GM19397 (cell line): ENCODE results near the gene RBMS3.
"Not testable (repeated sequence)": the region's sequence is repeated elsewhere in the genome, so short reads cannot be mapped to it uniquely, and the experiment has no call there.

ENCODE experiments used
- ATAC-seq: cut with Tn5 transposase; IDR thresholded peaks from one replicate; pipeline ENCODE4 v1.9.1; 2021; ENCODE audit warnings: mild to moderate bottlenecking, moderate library complexity; ENCODE audit not compliant: unreplicated experiment

Gene RBMS3

DNA sequence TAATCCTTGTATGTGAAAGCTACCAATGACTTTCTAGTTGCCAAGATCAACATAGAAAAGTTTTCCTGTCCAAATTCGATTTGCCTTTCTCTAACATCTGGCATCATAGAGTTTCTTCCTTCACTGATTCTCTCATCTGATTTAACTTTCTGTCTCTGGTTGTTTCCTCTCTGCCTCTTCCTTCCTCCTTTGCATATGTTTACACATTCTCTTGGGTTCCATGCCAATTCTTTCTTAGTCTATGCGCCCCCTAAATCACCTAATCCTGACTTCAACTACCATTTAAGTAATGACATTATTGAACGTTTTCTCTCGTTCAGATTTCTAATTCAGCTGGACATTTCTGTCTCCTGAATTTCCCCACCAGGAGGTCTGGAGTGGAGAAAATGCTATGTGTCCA, 763.6 kb downstream of the RBMS3 start:
- no peak for ATAC-seq

DNA sequence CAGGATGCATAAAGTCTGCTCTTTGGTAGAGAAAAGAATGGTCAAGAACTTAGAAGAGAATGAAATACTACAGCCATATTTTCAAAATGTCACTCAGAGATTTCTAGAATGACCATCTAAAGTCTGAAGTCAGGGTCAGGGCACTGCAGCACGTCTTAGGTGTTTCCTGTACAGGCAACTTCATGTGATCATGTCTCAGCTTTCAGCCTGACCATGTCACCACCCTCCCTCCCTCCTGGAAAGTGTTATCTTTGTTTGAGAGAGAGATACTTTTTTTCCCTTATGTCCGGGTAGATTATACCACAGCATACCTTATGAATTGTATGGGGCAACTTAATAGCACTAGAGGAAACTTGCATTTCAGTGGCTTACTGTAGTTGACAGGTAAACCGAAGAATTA, 767.6 kb downstream of the RBMS3 start:
- no peak for ATAC-seq

DNA sequence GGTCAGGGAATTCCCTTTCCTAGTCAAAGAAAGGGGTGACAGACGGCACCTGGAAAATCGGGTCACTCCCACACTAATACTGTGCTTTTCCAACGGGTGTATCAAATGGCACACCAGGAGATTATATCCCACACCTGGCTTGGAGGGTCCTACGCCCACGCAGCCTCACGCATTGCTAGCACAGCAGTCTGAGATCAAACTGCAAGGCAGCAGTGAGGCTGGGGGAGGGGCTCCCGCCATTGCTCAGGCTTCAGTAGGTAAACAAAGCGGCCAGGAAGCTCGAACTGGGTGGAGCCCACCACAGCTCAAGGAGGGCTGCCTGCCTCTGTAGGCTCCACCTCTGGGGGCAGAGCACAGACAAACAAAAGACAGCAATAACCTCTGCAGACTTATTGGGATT, 769.2 kb downstream of the RBMS3 start:
- not testable (repeated sequence) for ATAC-seq

DNA sequence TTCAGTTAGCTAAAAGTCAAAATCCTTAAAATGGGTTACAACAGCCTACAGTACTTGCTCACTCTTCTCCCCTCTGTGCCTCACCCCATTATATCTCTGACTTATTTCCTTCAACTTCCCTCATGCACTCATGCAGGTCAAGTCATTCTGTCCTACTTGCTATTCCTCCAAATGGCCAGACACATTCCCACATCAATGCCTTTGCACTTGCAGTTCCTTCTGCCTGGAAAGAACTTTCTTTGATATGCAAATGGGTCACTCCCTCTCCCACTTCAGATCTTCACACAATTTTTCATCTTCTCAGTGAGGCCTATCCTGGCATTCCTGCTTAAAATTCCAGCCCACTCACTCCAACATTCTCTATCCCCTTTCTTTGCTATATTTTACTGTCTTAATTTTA, 778.4 kb downstream of the RBMS3 start:
- ATAC-seq: no peak
